Body of pancreas (tissue), 4 donors: ENCODE measurements around the gene SLC24A3. TPM values are rescaled to one million over a fixed set of nuclear protein-coding genes. Genes with fewer than 3 reads are reported as not detected.

Source experiments
- ATAC-seq: fragments of 150-250 bp; one replicate; pipeline ENCODE4 v1.9.1; 2016
- DNase-seq, 4 donors: peaks; one replicate each; pipeline ENCODE4 v3.0.0-alpha.2; 2019
- H3K27ac ChIP-seq, 4 donors: fragments of 200-600 bp; sonication (generic); 1 replicate in 3 of 4; 2 replicates in 1 of 4; pipeline versions ENCODE4 v1.5.1 to v1.6.1; 2016 to 2019; ENCODE audit warnings: mild to moderate bottlenecking in 1 of 4, mixed read lengths in 1 of 4, moderate library complexity in 1 of 4
- H3K27me3 ChIP-seq, 2 donors: fragments of 200-600 bp; sonication (generic); one replicate each; pipeline ENCODE4 v1.6.0; 2016; ENCODE audit warnings: mild to moderate bottlenecking in 1 of 2
- H3K36me3 ChIP-seq, 2 donors: fragments of 200-600 bp; sonication (generic); replicated peaks in 1 of 2; 2 replicates each; pipeline ENCODE4 v1.5.1; 2016; ENCODE audit warnings: low read depth in 2 of 2; ENCODE audit not compliant: insufficient read depth in 1 of 2
- H3K4me1 ChIP-seq: fragments of 200-600 bp; sonication (generic); one replicate; pipeline ENCODE4 v1.6.0; 2016
- H3K4me3 ChIP-seq, 2 donors: fragments of 200-600 bp; sonication (generic); 1 replicate in 1 of 2; 2 replicates in 1 of 2; pipeline ENCODE4 v1.5.1; 2016 to 2019
- H3K9me3 ChIP-seq, 3 donors: fragments of 200-600 bp; sonication (generic); 1 replicate in 2 of 3; 2 replicates in 1 of 3; pipeline ENCODE4 v1.5.1; 2016
- POLR2A ChIP-seq, 3 donors: fragments of 450-650 bp; IDR thresholded peaks; one replicate each; pipeline ENCODE4 v1.6.1; 2016; ENCODE audit warnings: antibody characterized with exemption in 3 of 3, mild to moderate bottlenecking in 2 of 3
- WGBS, 2 donors: methylation state at CpG; one replicate each; pipeline ENCODE4 v1.1.5; 2017; 5-methylcytosine and 5-hydroxymethylcytosine counted together
- intact Hi-C: fragments of 100-400 bp; cut with DNase I; formaldehyde crosslinking; loops from one replicate; pipeline ENCODE4 v1.15.1; 2023
- total RNA-seq, 2 donors: library from RNA; depleted of rRNA; stranded (reverse); fragments of >200 nt; gene quantifications; one replicate each; pipeline ENCODE4 v1.1.0, GENCODE V29; 2016
- TF ChIP-seq, protein P1 (sequence below), 7 experiments: fragments of 450-650 bp in 4 of 7; fragments of 200-600 bp in 3 of 7; sonication (generic) in 3 of 7; IDR thresholded peaks; one replicate each; pipeline ENCODE4 v1.5.1; 2016 to 2019; ENCODE audit warnings: antibody characterized with exemption in 7 of 7

Gene SLC24A3
- total RNA-seq, 2 donors from 2014 or later: 0.66 to 1.0 TPM

DNA sequence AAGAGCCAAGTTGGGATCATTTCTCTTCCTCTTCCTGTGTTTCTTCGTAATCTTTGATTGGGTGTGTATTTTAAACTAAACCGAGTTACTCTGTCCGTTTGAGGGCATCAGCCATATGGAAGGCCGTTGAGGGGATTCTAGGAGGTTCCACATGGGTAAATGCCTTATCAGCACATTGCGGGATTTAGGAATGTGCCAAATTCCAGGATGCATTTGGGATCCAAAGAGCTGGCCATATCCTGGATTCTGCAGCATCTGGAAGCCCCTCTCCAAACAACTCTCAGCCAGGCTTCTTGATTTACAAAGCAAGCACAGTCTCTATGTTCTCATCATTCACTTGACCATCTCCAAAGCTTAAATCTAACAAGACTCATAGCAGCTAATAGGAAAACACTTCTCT lies 478.0 kb downstream of the SLC24A3 start:
- Histone ChIP-seq H3K4me1 (no peaks in the 10 kb centered on the region), H3K4me3 (no peak overlapping the region), H3K27me3 (no peaks in the 10 kb centered on the region), H3K36me3 (no peaks in the 10 kb centered on the region), H3K9me3 (no peaks in the 10 kb centered on the region), H3K27ac (no peak overlapping the region)
- intact Hi-C loops: loop anchor here (10.0 kb wide), 1 partner anchor 314 kb away; no protein-coding TSS in a partner anchor
- ATAC-seq (no peak), DNase-seq (no peak)
- TF ChIP-seq POLR2A (IDR thresholded peaks at IDR 0.05): no peak
- TF ChIP-seq, protein P1, sequence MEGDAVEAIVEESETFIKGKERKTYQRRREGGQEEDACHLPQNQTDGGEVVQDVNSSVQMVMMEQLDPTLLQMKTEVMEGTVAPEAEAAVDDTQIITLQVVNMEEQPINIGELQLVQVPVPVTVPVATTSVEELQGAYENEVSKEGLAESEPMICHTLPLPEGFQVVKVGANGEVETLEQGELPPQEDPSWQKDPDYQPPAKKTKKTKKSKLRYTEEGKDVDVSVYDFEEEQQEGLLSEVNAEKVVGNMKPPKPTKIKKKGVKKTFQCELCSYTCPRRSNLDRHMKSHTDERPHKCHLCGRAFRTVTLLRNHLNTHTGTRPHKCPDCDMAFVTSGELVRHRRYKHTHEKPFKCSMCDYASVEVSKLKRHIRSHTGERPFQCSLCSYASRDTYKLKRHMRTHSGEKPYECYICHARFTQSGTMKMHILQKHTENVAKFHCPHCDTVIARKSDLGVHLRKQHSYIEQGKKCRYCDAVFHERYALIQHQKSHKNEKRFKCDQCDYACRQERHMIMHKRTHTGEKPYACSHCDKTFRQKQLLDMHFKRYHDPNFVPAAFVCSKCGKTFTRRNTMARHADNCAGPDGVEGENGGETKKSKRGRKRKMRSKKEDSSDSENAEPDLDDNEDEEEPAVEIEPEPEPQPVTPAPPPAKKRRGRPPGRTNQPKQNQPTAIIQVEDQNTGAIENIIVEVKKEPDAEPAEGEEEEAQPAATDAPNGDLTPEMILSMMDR (IDR thresholded peaks at IDR 0.05): no peak
- WGBS, 2 donors: 57 to 68% methylated on average over 5 of the region's 5 CpGs

DNA sequence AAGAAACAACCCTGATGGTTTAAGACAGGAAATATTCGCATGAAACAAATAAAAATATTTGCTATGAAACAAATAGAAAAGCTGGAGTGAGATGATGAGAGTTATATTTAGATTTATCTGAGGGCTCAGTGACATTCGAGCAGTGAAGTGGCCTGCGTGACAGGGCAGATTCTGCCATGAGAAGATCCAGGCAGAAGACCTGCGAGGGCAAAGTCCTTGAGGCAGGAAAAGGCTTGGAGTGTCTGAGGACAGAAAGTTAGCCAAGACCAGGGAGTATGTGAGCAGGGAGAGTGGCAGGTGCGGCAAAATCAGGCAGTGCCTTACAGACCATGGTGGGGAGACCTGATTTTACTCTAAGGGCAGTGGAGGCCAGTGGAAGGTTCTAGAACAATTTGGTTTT lies 478.7 kb downstream of the SLC24A3 start:
- TF ChIP-seq POLR2A (IDR thresholded peaks at IDR 0.05): no peak
- Histone ChIP-seq H3K9me3 (no peaks in the 10 kb centered on the region), H3K27me3 (no peaks in the 10 kb centered on the region), H3K36me3 (no peaks in the 10 kb centered on the region), H3K27ac (no peak overlapping the region), H3K4me1 (no peaks in the 10 kb centered on the region), H3K4me3 (no peak overlapping the region)
- 72 to 86% methylated on average over 5 of the region's 5 CpGs for WGBS, 2 donors
- ATAC-seq: no peak
- intact Hi-C loops: loop anchor here (10.0 kb wide), 1 partner anchor 314 kb away; no protein-coding TSS in a partner anchor
- no peak for DNase-seq

DNA sequence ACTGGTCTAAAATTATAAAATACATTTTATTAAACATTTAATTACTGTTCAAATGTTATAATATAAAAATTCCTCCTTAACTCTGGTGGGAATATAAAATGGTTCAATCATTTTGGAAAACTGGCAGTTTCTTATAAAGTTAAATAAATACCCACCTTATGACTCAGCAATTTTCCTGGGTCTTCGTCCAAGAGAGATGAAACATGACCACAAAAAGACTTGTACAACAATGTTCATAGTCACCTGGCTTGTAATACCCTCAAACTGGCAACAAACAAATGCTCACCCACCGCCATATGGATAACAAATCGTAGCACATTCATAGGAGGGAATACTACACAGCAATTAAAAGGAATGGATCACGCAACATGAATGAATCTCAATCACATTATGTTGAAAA lies 479.7 kb downstream of the SLC24A3 start:
- H3K27ac ChIP-seq: no peak overlapping the region
- no peak for TF ChIP-seq POLR2A (IDR thresholded peaks at IDR 0.05)
- TF ChIP-seq, protein P1 (IDR thresholded peaks at IDR 0.05): no peak
- H3K4me3 ChIP-seq: no peak overlapping the region
- WGBS, 2 donors: 60 to 64% methylated on average over 4 of the region's 4 CpGs
- H3K27me3 ChIP-seq: no peaks in the 10 kb centered on the region
- ATAC-seq (no peak), DNase-seq (no peak)
- intact Hi-C loops: loop anchor here (10.0 kb wide), 1 partner anchor 313 kb away; no protein-coding TSS in a partner anchor
- H3K36me3 ChIP-seq: no peaks in the 10 kb centered on the region
- no peaks in the 10 kb centered on the region for H3K4me1 ChIP-seq
- H3K9me3 ChIP-seq: no peaks in the 10 kb centered on the region

DNA sequence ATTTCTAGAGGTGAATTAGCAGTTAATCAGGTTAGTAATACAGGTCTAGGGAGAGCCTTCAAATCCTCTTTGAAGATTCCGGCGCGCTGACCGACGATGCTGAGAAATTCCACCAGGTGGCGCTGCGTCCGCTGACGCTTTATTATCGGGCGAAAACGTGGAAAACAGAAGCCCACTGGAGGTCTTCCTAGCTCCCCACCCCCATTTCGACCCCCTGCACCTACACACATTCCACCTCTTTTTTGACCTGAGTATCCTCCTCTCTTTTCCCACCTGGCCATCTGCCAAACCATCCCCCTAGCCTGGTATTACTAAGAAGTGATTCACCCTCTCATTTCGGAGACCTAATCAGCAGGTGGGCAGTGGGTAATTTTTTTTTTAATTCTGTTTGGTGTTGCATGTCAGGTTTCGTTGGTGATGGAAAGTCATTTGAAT lies 480.3 kb downstream of the SLC24A3 start:
- no peaks in the 10 kb centered on the region for H3K4me1 ChIP-seq
- no peak overlapping the region for H3K4me3 ChIP-seq
- ATAC-seq (peak; percentile 50), DNase-seq (peak; percentile 35 to 66 (median 52))
- H3K27me3 ChIP-seq: no peaks in the 10 kb centered on the region
- TF ChIP-seq, protein P1 (IDR thresholded peaks at IDR 0.05): peak; percentile 74 to 93 (median 83)
- TF ChIP-seq POLR2A (IDR thresholded peaks at IDR 0.05): no peak
- intact Hi-C loops: loop anchor here (10.0 kb wide), 1 partner anchor 312 kb away; no protein-coding TSS in a partner anchor
- no peak overlapping the region for H3K27ac ChIP-seq
- 3 to 4% methylated on average over 15 of the region's 15 CpGs for WGBS, 2 donors
- no peaks in the 10 kb centered on the region for H3K9me3 ChIP-seq
- H3K36me3 ChIP-seq: no peaks in the 10 kb centered on the region

DNA sequence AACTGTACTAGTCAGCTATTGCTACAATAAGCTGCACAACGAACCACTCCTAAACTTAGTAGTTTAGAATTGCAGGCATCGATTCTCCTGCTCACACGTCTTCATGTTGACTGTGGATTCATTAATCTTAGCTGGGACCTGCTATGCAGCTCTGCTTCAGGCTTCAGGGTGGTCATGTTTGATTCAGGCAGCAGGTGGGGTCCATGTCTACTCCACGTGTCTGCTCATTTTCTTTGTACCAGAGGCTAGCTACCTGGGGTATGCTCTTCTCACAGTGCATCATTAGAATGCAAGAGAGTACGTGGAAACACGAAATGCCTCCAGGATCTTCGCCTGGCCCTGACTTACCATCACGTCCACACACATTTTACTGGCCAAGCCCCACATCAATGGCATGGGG lies 481.1 kb downstream of the SLC24A3 start:
- Histone ChIP-seq H3K4me3 (no peak overlapping the region), H3K27ac (no peak overlapping the region), H3K36me3 (no peaks in the 10 kb centered on the region), H3K27me3 (no peaks in the 10 kb centered on the region), H3K4me1 (no peaks in the 10 kb centered on the region), H3K9me3 (no peaks in the 10 kb centered on the region)
- intact Hi-C loops: loop anchor here (10.0 kb wide), 1 partner anchor 311 kb away; no protein-coding TSS in a partner anchor
- ATAC-seq (no peak), DNase-seq (no peak)
- WGBS, 2 donors: 56 to 60% methylated on average over 8 of the region's 8 CpGs
- TF ChIP-seq, protein P1 (IDR thresholded peaks at IDR 0.05): no peak
- TF ChIP-seq POLR2A (IDR thresholded peaks at IDR 0.05): no peak
